Nephron (organoid): ENCODE measurements around the gene ZSWIM3.
A peak's percentile ranks its signal among the peaks of the same experiment; 100 is the strongest.

ENCODE experiments used
- H3K27ac Mint-ChIP-seq, 3 experiments: 2 replicates each; pipeline ENCODE4 v1.8.0; 2020; ENCODE audit warnings: mixed read lengths in 3 of 3, mild to moderate bottlenecking in 2 of 3, moderate library complexity in 1 of 3
- H3K27me3 Mint-ChIP-seq: 2 replicates; pipeline ENCODE4 v1.8.0; 2021; ENCODE audit warnings: low read depth, mild to moderate bottlenecking, moderate library complexity, mixed read lengths
- H3K36me3 Mint-ChIP-seq: 2 replicates; pipeline ENCODE4 v1.8.0; 2020; ENCODE audit warnings: low read depth, mixed read lengths
- H3K4me1 Mint-ChIP-seq: 2 replicates; pipeline ENCODE4 v1.8.0; 2020; ENCODE audit warnings: mixed read lengths
- H3K4me3 Mint-ChIP-seq, 3 experiments: 2 replicates each; pipeline ENCODE4 v1.8.0; 2020; ENCODE audit warnings: mild to moderate bottlenecking in 3 of 3, mixed read lengths in 3 of 3, moderate library complexity in 2 of 3
- H3K9me3 Mint-ChIP-seq: 2 replicates; pipeline ENCODE4 v1.8.0; 2020; ENCODE audit warnings: mixed read lengths
- CTCF ChIP-seq, 3 experiments: fragments of 200-600 bp; sonication (generic); IDR thresholded peaks; one replicate each; pipeline ENCODE4 v1.5.0; 2021; ENCODE audit warnings: antibody characterized with exemption in 3 of 3; ENCODE audit not compliant: unreplicated experiment in 3 of 3

Gene ZSWIM3

GRCh38 chr20:45860560-45861220, 3.3 kb downstream of the ZSWIM3 start:
- TF ChIP-seq CTCF (IDR thresholded peaks at IDR 0.05; ENCODE audit: unreplicated experiment in 3 of 3): no peak
- peak overlapping the region in 1 of 3 experiments; percentile 17 for H3K27ac Mint-ChIP-seq

GRCh38 chr20:45861221-45862075, 4.0 kb downstream of the ZSWIM3 start:
- Mint-ChIP-seq H3K27me3 (no peaks in the 10 kb centered on the region), H3K4me3 (no peak overlapping the region), H3K36me3 (no peaks in the 10 kb centered on the region), H3K4me1 (peaks cover 34% of the 10 kb centered on the region), H3K9me3 (no peaks in the 10 kb centered on the region), H3K27ac (no peak overlapping the region)
- TF ChIP-seq CTCF (IDR thresholded peaks at IDR 0.05; ENCODE audit: unreplicated experiment in 3 of 3): no peak

More at GRCh38 chr20:45860560-45861220, 3.3 kb downstream of the ZSWIM3 start:
- Mint-ChIP-seq H3K27me3 (no peaks in the 10 kb centered on the region), H3K4me3 (peak overlapping the region; percentile 38 to 73 (median 50)), H3K36me3 (no peaks in the 10 kb centered on the region), H3K4me1 (peaks cover 35% of the 10 kb centered on the region), H3K9me3 (no peaks in the 10 kb centered on the region)

- Mint-ChIP-seq H3K9me3 (no peaks in the 10 kb centered on the region), H3K36me3 (no peaks in the 10 kb centered on the region), H3K4me1 (peaks cover 14% of the 10 kb centered on the region), H3K27ac (no peak overlapping the region), H3K27me3 (no peaks in the 10 kb centered on the region), H3K4me3 (no peak overlapping the region)
- no peak for TF ChIP-seq CTCF (IDR thresholded peaks at IDR 0.05; ENCODE audit: unreplicated experiment in 3 of 3)
Measured at GRCh38 chr20:45863543-45864470, 6.4 kb downstream of the ZSWIM3 start.

- no peaks in the 10 kb centered on the region for H3K4me1 Mint-ChIP-seq
- H3K27ac Mint-ChIP-seq: no peak overlapping the region
- no peaks in the 10 kb centered on the region for H3K27me3 Mint-ChIP-seq
- no peak for TF ChIP-seq CTCF (IDR thresholded peaks at IDR 0.05; ENCODE audit: unreplicated experiment in 3 of 3)
- no peaks in the 10 kb centered on the region for H3K36me3 Mint-ChIP-seq
- H3K9me3 Mint-ChIP-seq: no peaks in the 10 kb centered on the region
- no peak overlapping the region for H3K4me3 Mint-ChIP-seq
Measured at GRCh38 chr20:45866454-45866853, 9.0 kb downstream of the ZSWIM3 start.

GRCh38 chr20:45867136-45867818, 9.9 kb downstream of the ZSWIM3 start:
- Mint-ChIP-seq H3K9me3 (no peaks in the 10 kb centered on the region), H3K27me3 (no peaks in the 10 kb centered on the region), H3K4me1 (no peaks in the 10 kb centered on the region), H3K36me3 (no peaks in the 10 kb centered on the region), H3K27ac (no peak overlapping the region), H3K4me3 (no peak overlapping the region)
- TF ChIP-seq CTCF (IDR thresholded peaks at IDR 0.05; ENCODE audit: unreplicated experiment in 3 of 3): no peak
